Measurements from ENCODE around the gene DTNA.

Gene DTNA

DNA sequence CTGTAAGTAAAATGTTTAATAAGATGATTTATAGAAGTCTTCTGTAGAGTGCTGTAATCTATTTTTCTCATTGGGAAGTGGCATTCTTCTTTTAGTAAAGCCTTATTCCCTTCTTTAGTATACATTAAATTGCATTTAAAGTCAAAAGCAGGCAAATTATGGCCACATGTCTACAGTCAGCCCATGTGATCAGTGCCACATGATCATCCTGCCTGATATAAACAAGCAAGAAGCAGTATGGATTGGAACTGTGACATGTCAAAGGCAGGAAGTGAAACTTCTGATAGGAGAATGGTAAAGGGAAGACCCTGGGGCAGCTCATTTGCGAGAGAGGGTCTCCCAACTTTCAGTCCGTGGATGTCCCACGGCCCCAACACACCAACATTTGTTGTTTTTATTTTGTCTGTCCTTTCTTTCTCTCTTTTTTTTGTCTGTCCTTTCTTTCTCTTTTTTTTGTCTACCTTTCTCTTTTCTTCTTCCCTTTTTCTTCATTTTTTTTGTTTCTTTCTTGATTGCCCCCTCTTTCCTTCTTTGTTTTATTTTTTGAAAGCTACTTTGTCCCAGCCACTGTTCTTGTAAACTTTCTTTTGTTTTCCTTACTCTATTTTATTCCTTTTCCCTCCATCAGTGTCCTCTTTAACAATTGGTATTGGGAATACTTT is 154.9 kb downstream of the DTNA start:
- no peak for ATAC-seq

DNA sequence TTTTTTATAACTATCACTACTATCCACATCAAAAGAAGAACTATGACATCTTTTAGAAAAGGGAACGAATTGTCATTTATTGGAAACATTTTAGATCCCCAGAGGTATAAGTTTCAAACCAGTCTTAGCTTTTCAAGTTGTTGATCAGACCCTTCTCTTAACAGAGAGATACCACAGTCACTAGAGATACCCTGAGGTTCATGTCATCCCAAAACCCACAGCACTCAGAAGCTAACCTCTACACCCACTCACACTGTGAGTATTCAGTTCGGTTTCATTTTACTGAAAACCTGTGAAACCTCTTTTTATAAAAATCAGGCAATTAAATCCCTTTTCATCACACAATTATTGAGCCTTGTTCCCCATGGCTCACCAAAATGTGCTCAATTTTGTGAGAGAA is 156.2 kb downstream of the DTNA start:
- ATAC-seq, result peak; percentile 86 to 89

DNA sequence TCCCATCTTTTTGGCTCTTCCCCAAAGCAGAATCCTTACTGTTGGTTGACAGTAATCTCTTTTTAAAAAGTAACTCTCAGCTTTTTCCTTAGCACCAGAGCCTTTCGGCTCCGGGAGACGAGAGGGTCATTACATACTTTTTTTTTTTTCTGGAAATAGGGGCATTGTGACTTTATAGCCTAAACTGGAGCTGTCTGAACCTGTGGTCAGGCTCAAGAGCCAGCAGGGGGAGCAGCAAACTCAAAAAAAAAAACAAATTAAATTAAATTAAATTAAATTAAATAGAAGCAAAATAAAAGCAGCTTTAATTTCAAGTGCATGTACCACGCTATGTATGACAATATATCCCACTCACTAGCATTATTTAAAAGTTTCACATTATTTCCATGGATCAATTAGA is 156.6 kb downstream of the DTNA start:
- no peak for ATAC-seq

DNA sequence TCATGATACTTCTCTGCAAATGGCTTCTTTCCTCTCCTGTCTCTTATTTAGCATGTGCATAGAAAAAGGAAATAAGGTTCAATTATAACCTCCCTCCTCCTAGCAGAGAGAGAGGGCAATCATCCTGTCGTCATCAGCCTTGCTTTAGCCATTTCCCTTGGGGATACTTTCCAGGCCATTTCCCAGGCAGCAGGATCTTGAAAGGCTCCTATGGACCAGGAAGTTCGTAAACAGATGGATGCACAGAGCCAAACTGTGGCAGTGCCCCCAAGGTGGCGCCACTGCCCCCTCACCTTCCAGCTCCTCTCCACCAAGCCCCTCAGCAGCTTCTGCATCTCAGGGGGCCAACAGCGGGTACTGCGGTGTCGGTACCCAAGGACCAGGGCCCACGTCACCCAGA is 157.4 kb downstream of the DTNA start:
- no peak for ATAC-seq

DNA sequence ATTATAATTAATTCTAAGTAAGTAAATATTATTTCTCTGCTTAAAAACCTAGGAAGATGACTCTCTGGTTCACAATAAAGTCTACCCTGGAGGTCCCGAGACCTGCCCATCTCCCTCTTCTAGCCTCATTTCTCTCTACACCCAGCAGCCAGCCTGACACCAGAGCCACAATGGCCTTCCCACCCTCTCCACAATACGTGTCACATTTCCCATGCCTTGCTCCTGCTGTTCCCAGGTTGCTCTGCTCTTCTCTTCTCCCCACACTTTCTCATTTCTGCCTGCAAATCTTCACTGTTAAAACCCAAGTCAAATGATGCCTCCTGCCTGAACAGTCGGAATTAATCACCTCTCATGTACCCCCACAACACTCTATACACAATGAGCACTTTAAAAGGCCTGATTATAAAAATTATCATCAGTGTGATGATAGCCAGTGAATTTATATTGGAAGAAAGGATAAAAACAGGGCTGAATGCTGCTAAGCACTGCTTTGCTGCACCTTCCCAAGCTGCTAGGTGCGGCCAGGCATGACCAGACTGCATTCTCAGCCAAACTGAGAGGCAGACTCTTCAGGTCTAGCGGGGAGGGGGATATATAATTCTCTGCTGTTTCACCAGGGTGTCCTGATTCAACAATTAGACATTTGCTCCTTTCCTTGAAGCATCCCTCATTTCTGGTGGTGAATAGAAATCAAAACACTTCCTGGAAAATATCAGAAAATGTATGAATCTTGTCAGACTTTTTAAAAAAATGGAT is 160.6 kb downstream of the DTNA start:
- ATAC-seq, result no peak

DNA sequence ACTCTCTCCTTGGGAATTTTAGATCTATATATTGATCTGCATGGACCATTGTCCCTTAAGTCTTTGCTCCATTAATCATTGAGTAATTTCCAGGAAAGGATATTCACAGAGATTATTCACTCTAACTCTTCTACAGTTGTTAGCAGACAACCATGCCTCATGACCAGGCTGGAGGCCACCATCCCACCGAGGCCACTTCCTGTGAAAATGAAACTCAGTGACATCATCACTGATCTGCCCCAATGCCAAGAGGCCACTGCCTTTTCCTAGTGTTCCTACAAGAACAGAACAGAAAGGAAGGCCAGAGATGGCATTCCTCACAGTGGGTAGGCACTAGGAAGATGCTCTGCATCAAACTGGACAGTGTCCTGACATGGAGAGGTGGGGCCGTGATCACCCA is 161.3 kb downstream of the DTNA start:
- ATAC-seq, result no peak

DNA sequence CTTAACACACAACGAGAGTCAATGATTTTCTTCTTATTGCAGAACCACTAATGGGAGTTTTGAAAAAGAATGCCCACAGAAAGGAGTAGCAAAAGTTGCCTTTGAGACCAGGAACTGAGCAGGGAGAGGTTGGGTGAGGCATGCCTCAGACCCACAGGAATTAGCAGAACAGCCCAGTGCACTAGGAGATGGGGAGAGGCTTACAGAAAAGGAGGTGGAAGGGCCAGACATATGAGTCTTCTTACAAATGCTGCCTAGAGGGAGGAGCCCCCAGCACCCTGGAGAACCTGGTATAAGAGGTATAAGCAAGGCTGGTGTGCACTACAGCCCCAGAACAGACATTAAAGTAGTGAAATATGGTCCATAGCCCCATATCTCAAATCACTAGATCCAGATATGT is 162.0 kb downstream of the DTNA start:
- no peak for ATAC-seq

DNA sequence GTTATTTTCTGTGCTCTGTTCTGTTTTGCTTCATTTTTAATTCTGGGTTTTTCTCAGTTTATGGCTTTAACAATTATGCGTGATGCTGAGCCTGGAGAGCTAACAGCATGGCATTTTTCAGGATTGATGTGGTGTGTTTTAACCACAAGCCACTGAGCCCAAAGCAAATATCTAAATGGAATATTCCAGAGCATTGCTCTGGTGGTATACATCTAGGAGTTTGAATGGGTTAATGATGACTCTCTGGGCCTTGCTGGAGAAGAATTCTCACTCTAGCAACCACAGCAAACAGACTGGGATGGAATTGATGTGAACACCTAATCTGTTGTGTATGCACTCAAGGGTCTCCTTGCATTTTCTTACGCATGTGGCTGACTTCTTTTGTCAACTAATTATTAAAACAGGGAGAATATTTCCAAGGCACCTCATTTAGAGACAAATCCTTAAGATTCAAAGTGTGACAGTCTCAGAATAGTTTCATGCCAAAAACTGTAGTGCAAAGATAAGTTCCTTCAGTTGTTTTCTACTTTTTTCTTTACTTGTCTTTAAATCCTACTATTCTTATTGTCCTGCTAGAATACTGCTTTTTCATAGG is 164.0 kb downstream of the DTNA start:
- no peak for ATAC-seq

DNA sequence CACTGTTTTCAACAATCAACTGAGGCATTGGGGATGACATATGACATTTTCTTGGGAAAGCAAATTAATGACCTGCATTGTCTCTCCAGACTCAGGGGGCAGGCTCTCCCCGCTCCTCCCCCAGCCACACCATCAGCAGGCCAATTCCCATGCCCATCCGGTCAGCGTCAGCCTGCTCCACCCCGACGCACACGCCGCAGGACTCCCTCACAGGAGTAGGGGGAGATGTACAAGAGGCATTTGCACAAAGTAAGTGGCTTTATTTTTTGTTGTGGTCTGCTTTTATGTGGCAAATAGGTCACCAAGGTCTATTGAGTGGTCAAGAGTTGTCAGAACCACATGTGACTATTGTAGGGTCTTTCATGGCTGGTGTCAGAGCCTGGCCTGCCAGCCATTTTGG is 165.1 kb downstream of the DTNA start:
- ATAC-seq, result peak in 1 of 2 donors; percentile 7

DNA sequence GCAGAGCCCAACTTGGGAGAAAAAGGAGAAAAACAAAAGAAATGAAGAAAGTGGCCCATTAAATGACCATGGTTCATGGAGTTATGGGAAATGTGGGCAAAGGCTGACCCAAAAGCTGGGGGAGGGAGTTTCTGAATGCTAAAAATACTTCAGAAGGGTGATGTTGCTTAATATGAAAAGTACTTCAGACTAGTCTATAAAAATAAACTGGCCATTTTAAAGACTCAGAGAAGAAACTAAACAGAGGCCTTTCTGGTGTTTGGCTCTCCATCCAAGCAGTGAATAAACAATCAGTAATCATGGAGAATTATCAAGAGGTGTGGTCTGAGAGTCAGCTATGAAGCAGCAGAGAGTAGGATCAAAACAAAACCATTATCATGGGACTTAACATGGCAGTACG is 170.3 kb downstream of the DTNA start:
- no peak for ATAC-seq

DNA sequence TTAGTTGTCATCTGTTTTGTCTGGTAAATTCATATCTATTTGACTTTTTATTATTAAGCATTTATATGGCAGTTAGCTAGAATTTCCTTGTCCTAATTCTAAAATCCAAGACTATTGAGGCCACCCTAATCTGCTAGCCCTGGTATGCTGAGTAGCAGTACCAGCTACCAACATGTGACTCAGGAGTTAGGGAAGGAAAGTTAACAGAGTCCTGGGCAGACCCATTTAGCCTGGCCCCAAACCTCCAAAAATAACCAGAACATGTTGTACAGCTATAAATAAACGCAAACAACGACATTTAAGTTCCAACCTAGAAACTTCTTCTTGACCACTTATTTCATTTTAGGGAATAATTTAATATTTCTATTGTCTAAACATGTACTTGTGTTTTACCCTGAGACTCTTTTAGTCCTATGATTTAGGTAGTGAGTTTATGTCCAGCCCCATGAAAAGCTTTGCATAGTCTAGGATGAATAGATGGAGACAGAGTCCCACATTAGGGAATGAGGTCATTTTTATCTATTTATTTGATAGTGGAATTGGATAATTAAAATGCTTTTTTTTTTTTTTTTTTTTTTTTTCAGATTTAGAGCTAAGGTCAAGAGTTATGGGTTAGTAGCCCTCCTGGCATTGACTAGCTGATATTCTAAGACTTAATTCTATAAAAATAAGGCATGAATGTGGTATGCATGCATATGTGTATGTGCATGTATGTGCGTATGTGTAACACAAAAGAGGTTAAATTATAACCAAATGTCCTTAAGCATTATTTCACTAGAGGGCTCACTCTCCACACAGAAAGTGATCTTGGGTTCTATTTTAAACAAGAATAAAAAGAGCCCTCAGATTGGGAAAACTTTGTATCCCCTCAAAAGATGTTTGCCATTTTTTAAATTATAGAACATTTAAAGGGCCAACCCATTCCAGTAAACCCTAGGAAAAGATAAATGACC is 171.1 kb downstream of the DTNA start:
- ATAC-seq, result no peak

DNA sequence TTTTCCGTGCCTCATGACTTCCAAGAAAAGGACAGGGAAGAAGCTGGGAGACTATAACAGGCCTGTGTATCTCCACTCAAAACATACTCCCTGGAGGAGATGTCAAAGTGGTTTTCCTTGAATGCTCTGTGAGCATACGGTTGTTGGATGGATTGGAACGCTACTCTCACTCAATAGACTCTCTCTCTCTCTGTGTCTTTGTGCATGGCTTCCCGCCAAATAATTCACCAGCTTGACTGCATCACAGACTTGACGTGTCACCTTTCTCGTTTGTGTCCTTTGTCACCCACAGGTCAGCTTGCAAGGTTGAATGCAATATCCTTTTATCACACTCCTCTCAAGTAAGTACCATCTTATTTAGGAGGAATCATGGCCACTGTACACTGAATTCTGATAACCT is 174.3 kb downstream of the DTNA start:
- ATAC-seq, result no peak

DNA sequence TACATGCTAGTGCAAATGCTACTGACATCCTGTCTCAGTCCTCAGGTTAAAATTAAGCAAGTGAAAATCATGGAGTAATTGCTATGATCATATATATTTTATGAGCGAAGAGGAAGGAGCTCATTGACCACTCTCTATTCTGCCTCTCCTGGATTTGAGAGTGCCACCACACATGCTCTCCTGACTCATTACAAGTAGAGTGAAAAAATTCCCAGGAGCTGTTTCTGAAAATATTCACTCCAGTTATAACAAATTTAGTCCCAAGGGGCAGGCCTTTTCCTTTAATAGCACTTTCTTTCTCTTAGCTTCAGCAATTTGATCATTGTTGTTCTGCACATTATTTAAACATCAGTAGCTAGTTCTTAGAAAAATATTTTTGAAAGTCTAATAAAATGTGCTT is 176.1 kb downstream of the DTNA start:
- no peak for ATAC-seq

DNA sequence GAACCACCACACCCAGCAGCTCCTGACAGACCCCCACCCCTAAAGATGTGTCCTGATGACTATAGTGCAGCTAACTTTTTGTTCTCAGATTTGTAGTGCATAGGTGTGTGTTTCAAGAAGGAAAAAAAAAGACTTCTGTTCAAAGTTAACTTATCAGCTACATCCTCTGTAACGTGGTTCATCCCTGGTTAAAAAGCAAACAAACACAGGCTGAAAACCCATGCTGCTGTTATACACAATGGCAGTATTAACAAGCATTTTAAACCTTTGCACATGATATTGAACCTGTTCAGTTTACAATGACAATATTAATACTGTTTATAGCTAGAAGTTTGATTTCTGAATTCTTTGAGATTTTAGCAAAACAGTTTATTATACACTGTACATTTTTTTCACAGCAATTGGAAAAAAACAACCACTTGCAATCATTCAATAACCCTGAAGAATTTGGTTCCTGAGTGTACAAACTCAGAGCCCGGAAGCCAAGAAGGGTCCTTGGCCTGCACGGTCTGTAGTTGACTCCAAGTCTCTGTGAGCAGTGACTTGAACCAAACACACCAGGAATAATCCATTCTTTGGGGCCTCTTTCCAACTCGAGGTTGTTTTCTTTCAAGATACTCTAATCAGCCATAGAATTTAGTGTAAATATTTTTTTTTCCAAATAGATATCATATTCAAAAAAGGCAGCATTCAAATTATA is 177.9 kb downstream of the DTNA start:
- ATAC-seq, result no peak

DNA sequence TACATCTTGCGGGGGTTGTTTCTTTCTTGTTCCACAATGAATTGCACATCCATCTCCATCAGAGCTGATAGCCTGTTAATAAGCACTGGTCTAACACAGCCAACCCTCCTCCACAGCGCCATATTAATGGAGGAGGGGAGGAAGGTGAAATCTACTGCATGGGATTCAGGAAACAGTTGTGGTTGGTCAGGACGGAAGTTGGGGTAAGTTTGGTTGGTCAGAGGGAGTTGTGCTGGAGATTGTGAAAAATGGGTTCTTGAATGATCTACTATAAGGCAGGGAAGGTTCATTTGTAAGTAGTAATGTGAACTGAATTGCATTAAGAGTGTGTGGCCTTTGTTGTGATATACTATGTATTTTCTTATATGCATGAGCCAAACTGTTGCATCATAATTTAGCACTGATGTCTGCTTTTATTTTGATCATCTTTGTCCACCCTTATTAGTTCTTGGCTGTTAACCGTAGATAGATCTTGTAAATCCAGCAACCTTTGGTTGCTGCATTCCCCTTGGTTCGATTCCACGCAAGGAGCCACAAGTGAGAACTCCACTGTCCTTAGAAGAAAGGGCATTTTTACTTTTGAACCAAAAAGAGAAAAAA is 180.5 kb downstream of the DTNA start:
- ATAC-seq, result no peak

DNA sequence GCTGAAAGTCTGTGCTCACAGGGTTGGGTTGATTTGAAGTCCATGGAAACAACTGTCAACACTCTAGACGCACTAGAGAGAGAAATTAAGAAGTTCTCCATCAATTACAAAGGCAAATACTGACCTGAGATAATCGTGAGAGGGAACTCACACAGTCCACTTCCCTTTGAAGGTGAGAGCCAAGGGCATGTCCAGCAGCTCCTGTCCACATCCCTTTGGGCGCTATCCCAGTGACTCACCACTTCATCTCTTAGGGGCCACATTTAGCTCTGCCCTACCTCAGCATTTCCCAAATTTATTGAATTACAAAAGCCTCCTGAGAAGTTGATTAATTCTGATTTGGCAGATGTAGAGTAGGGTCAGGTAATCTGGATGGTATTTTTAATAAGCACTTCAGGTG is 182.3 kb downstream of the DTNA start:
- no peak for ATAC-seq

DNA sequence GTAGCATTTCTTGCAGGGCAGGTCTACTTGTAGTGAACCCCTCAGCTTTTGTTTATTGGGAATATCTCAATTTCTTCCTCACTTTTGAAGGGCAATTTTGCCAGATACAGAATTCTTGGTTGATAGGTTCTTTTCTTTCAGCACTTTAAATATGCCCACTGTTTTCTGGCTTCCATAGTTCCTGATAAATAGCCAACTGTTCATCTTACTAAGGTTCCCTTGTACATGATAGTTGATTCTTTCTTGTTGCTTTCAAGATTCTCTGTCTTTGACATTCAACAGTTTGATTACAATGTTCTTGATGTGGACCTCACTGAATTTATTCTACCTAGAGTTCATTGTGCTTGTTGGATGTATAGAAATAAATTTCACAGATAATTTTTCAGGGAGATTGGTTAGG is 183.1 kb downstream of the DTNA start:
- no peak for ATAC-seq

DNA sequence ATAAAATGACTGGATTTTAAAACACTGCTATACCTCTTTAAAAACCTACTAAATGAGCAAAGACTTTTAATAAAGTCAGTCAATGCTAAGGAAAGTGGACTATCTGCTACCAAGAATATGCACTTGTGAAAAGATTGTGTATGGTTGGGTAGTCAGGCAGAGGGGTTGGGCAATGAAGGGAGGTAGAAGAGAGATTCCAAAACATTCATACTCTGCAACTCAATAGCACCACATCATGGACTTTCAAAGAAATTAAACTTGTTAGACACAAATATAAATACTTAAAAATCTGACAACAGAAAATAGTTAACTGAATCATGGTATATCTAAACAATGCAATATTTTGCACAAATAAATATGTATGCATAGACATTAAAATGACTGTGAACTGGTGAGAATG is 191.2 kb downstream of the DTNA start:
- no peak for ATAC-seq

DNA sequence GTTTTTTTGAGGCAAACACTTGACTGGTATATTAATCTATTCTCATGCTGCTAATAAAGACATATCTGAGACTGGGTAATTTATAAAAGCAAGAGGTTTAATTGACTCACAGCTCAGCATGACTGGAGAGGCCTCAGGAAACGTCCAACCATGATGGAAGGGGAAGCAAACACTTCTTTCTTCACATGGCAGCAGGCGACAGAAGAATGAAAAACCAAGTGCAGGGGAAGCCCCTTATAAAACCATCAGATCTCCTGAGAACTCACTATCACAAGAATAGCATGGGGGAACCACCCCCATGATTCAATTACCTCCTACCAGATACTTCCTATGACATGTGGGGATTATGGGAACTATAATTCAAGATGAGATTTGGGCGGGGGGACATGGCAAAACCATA is 194.9 kb downstream of the DTNA start:
- no peak for ATAC-seq

DNA sequence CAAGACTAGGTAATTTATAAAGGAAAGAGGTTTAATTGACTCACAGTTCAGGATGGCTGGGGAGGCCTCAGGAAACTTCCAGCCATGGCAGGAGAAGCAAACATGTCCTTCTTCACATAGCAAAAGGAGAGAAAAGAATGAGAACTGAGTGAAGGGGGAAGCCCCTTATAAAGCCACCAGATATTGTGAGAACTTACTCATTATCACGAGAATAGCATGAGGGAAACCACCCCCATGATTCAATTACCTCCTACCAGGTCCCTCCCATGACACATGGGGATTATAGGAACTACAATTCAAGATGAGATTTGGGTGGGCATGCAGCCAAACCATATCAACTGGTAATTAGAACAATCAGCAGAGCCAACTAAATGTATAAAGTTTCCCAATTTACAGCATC is 196.9 kb downstream of the DTNA start:
- peak in 1 of 2 donors; percentile 4 for ATAC-seq

DNA sequence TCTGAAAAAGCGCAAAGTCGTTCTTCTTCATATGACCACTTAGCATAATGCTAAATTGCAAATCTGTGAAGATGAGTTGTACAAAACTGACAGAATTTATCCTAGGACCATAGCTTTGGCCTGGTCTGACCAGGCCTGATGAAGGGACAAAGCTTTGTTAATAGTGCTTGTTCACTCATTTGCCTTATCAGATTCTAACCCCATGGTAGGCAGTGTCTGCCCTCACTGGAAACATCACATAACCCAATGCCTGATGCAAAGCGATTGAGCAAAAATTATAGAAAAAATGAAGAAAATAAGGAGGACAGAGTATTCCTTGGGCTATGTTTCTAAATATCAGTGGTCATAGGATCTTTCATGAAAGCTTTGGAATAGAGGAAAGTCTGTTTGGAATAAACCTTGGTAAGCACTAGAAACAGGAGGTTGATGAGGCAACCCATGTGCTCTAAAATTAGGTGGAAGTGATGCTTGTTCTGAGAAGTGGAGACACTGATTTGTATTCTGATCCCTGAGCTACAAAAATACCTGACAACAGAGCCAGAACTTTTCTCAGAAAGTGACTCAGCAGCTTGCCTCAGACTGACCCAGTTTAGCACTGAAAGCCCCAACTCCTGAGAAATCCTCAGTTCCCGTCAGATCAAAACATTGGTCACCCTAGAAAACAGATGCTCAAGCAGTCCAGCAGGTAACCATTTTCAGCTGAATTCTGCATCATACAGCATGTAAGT is 199.7 kb downstream of the DTNA start:
- ATAC-seq, result no peak
